ENCODE results near the gene ZFP36L2. TPM values are rescaled to one million over a fixed set of nuclear protein-coding genes. Genes with fewer than 3 reads are reported as not detected.

The ZFP36L2 gene
- total and polyA plus RNA-seq, 9 of the 15 experiments (the other 6 are each of a cell fraction or from before 2014, with no cell fraction given), result 4.1 to 60.6 (median 20.3) TPM

DNA sequence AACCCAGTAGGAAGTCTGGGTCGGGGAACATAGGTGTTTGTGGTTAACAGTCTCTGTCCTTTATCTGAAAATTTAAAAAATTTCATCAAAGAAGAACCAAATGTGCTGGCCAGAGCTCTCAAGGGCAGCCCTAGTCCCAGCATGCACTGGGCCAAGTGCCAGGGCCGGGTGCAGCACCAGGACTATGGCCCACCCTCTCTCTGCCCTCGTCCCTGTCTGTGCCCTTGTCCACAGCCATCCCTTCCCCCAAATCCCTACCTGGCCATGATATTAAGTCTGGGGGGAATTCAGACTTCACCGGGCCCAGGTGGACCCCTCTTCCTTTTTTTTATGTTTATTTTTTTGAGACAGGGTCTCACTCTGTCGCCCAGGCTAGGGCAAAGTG lies 14.4 kb upstream of the ZFP36L2 start:
- H3K27me3 ChIP-seq (ENCODE audit: control insufficient read depth in 2 of 2, insufficient read depth in 2 of 2, low read length in 2 of 2), result no peaks in the 10 kb centered on the region
- TF ChIP-seq ZNF561 (CRISPR knock-in tag; conservative IDR thresholded peaks at IDR 0.05) (no peak), GABPA (tag; conservative IDR thresholded peaks at IDR 0.05; ENCODE audit: low read depth) (no peak), E2F3 (CRISPR knock-in tag; IDR thresholded peaks at IDR 0.05) (no peak), RBM17 (IDR thresholded peaks at IDR 0.05; ENCODE audit: borderline replicate concordance, low read depth, low read length) (no peak), ZNF696 (CRISPR knock-in tag; conservative IDR thresholded peaks at IDR 0.05) (no peak), ZEB2 (IDR thresholded peaks at IDR 0.05) (no peak), ZNF668 (CRISPR knock-in tag; IDR thresholded peaks at IDR 0.05) (no peak)
- BruUV-seq (replicated peaks), result no TSS peak
- H3K9ac ChIP-seq (ENCODE audit: insufficient read depth in 1 of 2, low read depth in 2 of 2, low read length in 2 of 2), result no peak overlapping the region
- no peaks in the 10 kb centered on the region for H3K36me3 ChIP-seq (ENCODE audit: control insufficient read depth, insufficient read depth, low read length)
- intact Hi-C loops (cut with micrococcal nuclease), result no loop called here
- WGBS (ENCODE audit: insufficient coverage, low coverage, missing lambda C conversion rate), result 66% methylated on average over 4 of the region's 5 CpGs
- H3K4me1 ChIP-seq (replicated peaks in 1 of 2; ENCODE audit: control insufficient read depth in 2 of 2, insufficient read depth in 2 of 2, low read length in 2 of 2), result no peaks in the 10 kb centered on the region; a peak in 1 of 5 replicates
- no peaks in the 10 kb centered on the region for H3K79me2 ChIP-seq (ENCODE audit: control insufficient read depth, insufficient read depth, low read length)
- H3K27ac ChIP-seq (ENCODE audit: extremely low read depth, low read depth, low read length), result no peak overlapping the region
- ATAC-seq, result no peak; the same call in 2 of the 3 replicates
- H4K20me1 ChIP-seq (replicated peaks; ENCODE audit: control insufficient read depth, insufficient read depth, low read length), result no peaks in the 10 kb centered on the region
- no peak overlapping the region for H2AFZ ChIP-seq (ENCODE audit: low read depth, low read length)
- no peaks in the 10 kb centered on the region for H3K9me3 ChIP-seq (replicated peaks; ENCODE audit: control insufficient read depth, insufficient read depth, low read depth, low read length)
- no peaks in the 10 kb centered on the region for H3K9me1 ChIP-seq (ENCODE audit: control insufficient read depth, insufficient read depth, low read length)
- no peak overlapping the region for H3K4me2 ChIP-seq (ENCODE audit: insufficient read depth, low read length)
- DNase-seq (ENCODE audit: extremely low read depth in 1 of 4, low spot score in 3 of 4), result no peak
- H3K4me3 ChIP-seq, result no peak overlapping the region
- no peak for FAIRE-seq
- ChIA-PET POLR2A (interaction anchor here (0.7 to 2.3 kb wide), 2 partner anchors 13 to 107 kb away, joined by 3 to 9 read pairs; no protein-coding TSS in a partner anchor), CTCF (ENCODE audit: low intra/inter-chr PET ratio) (interaction anchor here (0.6 to 1.1 kb wide), 4 partner anchors 265 to 414 kb away, joined by 3 to 4 read pairs (median 3); no protein-coding TSS in a partner anchor)
- in situ Hi-C loops (cut with MboI), result no loop called here

Data from K562 (cell line).